Mesendoderm (in vitro differentiated cells): ENCODE data around the gene ZNF629. TPM values are rescaled to one million over a fixed set of nuclear protein-coding genes. Genes with fewer than 3 reads are reported as not detected.

Source experiments
- DNase-seq: peaks from one replicate; pipeline ENCODE4 v3.0.0; 2013
- H2AK5ac ChIP-seq: 2 replicates; pipeline ENCODE4 v1.6.1; 2013; ENCODE audit warnings: low read length, inconsistent platforms
- H2BK120ac ChIP-seq: 2 replicates; pipeline ENCODE4 v1.6.1; 2013; ENCODE audit warnings: low read depth, mild to moderate bottlenecking, low read length, moderate library complexity, mixed read lengths
- H2BK15ac ChIP-seq: replicated peaks from 2 replicates; pipeline ENCODE4 v1.6.1; 2013; ENCODE audit warnings: low read depth, mild to moderate bottlenecking, moderate library complexity
- H2BK5ac ChIP-seq: 2 replicates; pipeline ENCODE4 v1.6.1; 2013; ENCODE audit warnings: low read length, inconsistent platforms
- H3K18ac ChIP-seq: 2 replicates; pipeline ENCODE4 v1.6.1; 2013; ENCODE audit warnings: mild to moderate bottlenecking, low read length, mixed read lengths
- H3K23ac ChIP-seq: one replicate; pipeline ENCODE4 v1.6.1; 2013; ENCODE audit warnings: low read length
- H3K27ac ChIP-seq: 2 replicates; pipeline ENCODE4 v1.5.1; 2013; ENCODE audit warnings: low read depth, mild to moderate bottlenecking, inconsistent platforms, low read length, moderate library complexity
- H3K27me3 ChIP-seq: 2 replicates; pipeline ENCODE4 v1.6.1; 2013; ENCODE audit warnings: low read length, control low read depth, mild to moderate bottlenecking, inconsistent platforms; ENCODE audit not compliant: insufficient read depth, poor library complexity
- H3K36me3 ChIP-seq: 2 replicates; pipeline ENCODE4 v1.6.1; 2013; ENCODE audit warnings: low read length, inconsistent platforms; ENCODE audit not compliant: control insufficient read depth, insufficient read depth
- H3K4ac ChIP-seq: one replicate; pipeline ENCODE4 v1.6.1; 2013; ENCODE audit warnings: low read depth, mild to moderate bottlenecking, low read length, moderate library complexity
- H3K4me1 ChIP-seq: 2 replicates; pipeline ENCODE4 v1.6.1; 2013; ENCODE audit warnings: low read depth, low read length, inconsistent platforms; ENCODE audit not compliant: control insufficient read depth
- H3K4me2 ChIP-seq: 2 replicates; pipeline ENCODE4 v1.6.1; 2013; ENCODE audit warnings: low read length
- H3K4me3 ChIP-seq: 2 replicates; pipeline ENCODE4 v1.5.1; 2013; ENCODE audit warnings: mild to moderate bottlenecking, low read length
- H3K56ac ChIP-seq: one replicate; pipeline ENCODE4 v1.6.1; 2013; ENCODE audit warnings: low read length
- H3K79me1 ChIP-seq: 2 replicates; pipeline ENCODE4 v1.6.1; 2013; ENCODE audit warnings: low read length, inconsistent platforms
- H3K79me2 ChIP-seq: 2 replicates; pipeline ENCODE4 v1.6.1; 2013; ENCODE audit warnings: mild to moderate bottlenecking, low read length; ENCODE audit not compliant: control insufficient read depth, insufficient read depth
- H3K9ac ChIP-seq: 2 replicates; pipeline ENCODE4 v1.6.1; 2013; ENCODE audit warnings: low read length, inconsistent platforms
- H4K5ac ChIP-seq: one replicate; pipeline ENCODE4 v1.6.1; 2013; ENCODE audit warnings: low read length
- H4K8ac ChIP-seq: one replicate; pipeline ENCODE4 v1.6.1; 2013; ENCODE audit warnings: low read depth, mild to moderate bottlenecking, control low read depth, low read length, moderate library complexity
- WGBS: extraction: QIAGEN DNeasy Blood & Tissue Kit; methylation state at CpG from one replicate; pipeline ENCODE4 v1.1.7; 2013; ENCODE audit warnings: low lambda C conversion rate, missing lambda C conversion rate; ENCODE audit not compliant: insufficient coverage; ENCODE audit errors: extremely low coverage; 5-methylcytosine and 5-hydroxymethylcytosine counted together
- small RNA-seq: library from polyadenylated mRNA; stranded (forward); fragments of <200 nt; extraction: miRNeasy Mini kit (QIAGEN cat#:217004); gene quantifications from one replicate; pipeline ENCODE3, GENCODE V24; 2013; ENCODE audit not compliant: insufficient read depth

ZNF629 gene

GRCh38 chr16:30728899-30729672, 57.9 kb downstream of the ZNF629 start:
- Histone ChIP-seq H3K79me1 (peaks cover 4% of the 10 kb centered on the region), H3K36me3 (peaks cover 30% of the 10 kb centered on the region), H2BK15ac (no peak overlapping the region), H2BK120ac (no peak overlapping the region), H3K4me1 (no peaks in the 10 kb centered on the region), H3K4me3 (no peak overlapping the region), H4K5ac (no peak overlapping the region), H2BK5ac (no peak overlapping the region), H2AK5ac (no peak overlapping the region), H3K18ac (no peak overlapping the region), H4K8ac (no peak overlapping the region), H3K4me2 (no peak overlapping the region), H3K27ac (no peak overlapping the region), H3K56ac (no peak overlapping the region), H3K9ac (no peak overlapping the region), H3K79me2 (no peaks in the 10 kb centered on the region), H3K23ac (no peak overlapping the region), H3K27me3 (no peaks in the 10 kb centered on the region), H3K4ac (no peak overlapping the region)
- no peak for DNase-seq
- WGBS, result no CpG with 5 or more reads among the region's 17 CpGs

Small RNA genes lying within 50 kb of the gene (small RNA-seq; reads per million reads assigned to genes)
- gene RF00017, result not detected
